SK-N-MC (cell line): ENCODE results near the gene ACTR3C.

ENCODE experiments used
- DNase-seq: peaks from one replicate; pipeline ENCODE4 v3.0.0-alpha.2; 2011; ENCODE audit warnings: low read depth, low spot score
- H3K27ac ChIP-seq: fragments of 200-600 bp; sonication (generic); 2 replicates; pipeline ENCODE4 v1.5.1; 2016; ENCODE audit warnings: mixed run types
- H3K36me3 ChIP-seq: fragments of 200-600 bp; sonication (generic); 2 replicates; pipeline ENCODE4 v1.6.1; 2017; ENCODE audit warnings: antibody characterized with exemption, low read length, mixed read lengths; ENCODE audit not compliant: insufficient read depth
- H3K4me3 ChIP-seq: fragments of 200-600 bp; sonication (generic); 2 replicates; pipeline ENCODE4 v1.5.1; 2016
- H3K9ac ChIP-seq: fragments of 200-600 bp; sonication (generic); 2 replicates; pipeline ENCODE4 v1.8.0; 2017; ENCODE audit warnings: mixed run types, mixed read lengths; ENCODE audit not compliant: insufficient read length
- H3K9me3 ChIP-seq: fragments of 200-600 bp; sonication (generic); 2 replicates; pipeline ENCODE4 v1.6.1; 2017; ENCODE audit warnings: low read depth, mild to moderate bottlenecking, antibody characterized with exemption, low read length, moderate library complexity, mixed read lengths
- EZH2 ChIP-seq: fragments of 200-600 bp; sonication (generic); IDR thresholded peaks from one replicate; pipeline ENCODE4 v1.6.1; 2017; ENCODE audit warnings: antibody characterized with exemption
- FOXP2 ChIP-seq: optimal IDR thresholded peaks from 2 replicates; pipeline ENCODE3; 2011; ENCODE audit warnings: mild to moderate bottlenecking, moderate library complexity; ENCODE audit not compliant: insufficient read depth; ENCODE audit errors: extremely low read length, control extremely low read depth
- POLR2AphosphoS5 ChIP-seq: IDR thresholded peaks from 2 replicates; pipeline ENCODE4 v1.6.1; 2012; ENCODE audit warnings: mild to moderate bottlenecking, low read depth, low read length, borderline replicate concordance

ACTR3C gene

DNA sequence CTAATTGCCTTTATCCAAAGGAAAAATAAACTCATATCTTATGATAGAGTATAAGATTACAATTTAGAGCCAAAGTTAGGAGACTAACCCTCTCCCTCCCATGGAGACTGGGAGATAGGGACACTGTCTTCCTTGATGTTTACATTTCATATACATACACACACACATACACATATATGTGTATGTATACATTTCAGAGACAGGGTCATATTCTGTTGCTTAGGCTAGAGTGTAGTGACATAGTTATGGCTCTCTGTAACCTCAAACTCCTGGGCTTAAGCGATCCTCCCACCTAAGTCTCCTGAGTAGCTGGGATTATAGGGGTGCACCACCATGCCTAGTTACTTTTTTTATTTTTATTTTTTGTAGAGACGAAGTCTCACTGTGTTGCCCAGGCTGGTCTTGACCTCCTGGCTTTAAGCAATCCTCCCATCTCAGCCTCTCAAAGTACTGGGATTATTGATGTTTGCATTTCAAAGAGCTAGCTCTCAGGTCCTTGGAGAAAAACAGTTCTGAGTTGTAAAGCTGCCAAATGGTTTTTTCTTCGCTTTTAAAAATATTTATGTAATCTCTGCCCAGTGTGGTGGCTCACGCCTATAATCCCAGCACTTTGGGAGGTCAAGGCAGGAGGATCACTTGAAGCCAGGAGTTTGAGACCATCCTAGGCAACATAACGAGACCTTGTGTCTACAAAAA is 37.2 kb upstream of the ACTR3C start:
- no peaks in the 10 kb centered on the region for H3K36me3 ChIP-seq
- DNase-seq: no peak
- H3K9me3 ChIP-seq: no peaks in the 10 kb centered on the region
- no peak overlapping the region for H3K27ac ChIP-seq
- no peak overlapping the region for H3K9ac ChIP-seq
- H3K4me3 ChIP-seq: no peak overlapping the region
- TF ChIP-seq POLR2AphosphoS5 (no peak), EZH2 (no peak), FOXP2 (no peak)

DNA sequence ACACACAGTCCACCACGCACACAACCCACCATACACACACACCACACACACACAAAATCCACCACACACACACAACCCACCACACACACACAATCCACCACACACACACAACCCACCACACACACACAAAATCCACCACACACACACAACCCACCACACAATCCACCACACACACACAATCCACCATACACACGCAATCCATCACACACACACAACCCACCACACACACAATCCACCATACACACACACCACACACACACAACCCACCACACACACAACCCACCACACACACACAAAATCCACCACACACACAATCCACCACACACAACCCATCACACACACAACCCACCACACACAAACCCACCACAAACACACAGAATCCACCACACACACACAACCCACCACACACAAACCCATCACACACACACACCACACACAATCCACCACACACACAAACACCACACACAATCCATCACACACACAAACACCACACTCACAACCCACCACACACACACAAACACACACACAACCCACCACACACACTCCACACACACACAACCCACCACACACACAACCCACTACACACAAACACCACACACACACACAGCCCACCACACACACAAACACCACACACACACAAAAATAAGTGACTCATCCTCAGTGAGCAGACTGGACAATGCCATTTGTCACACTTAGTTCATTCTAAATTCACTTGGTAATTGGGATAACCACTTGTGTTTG is 36.4 kb upstream of the ACTR3C start:
- DNase-seq: no peak
- Histone ChIP-seq H3K36me3 (no peaks in the 10 kb centered on the region), H3K27ac (no peak overlapping the region), H3K9me3 (no peaks in the 10 kb centered on the region), H3K4me3 (no peak overlapping the region), H3K9ac (no peak overlapping the region)
- no peak for TF ChIP-seq FOXP2

DNA sequence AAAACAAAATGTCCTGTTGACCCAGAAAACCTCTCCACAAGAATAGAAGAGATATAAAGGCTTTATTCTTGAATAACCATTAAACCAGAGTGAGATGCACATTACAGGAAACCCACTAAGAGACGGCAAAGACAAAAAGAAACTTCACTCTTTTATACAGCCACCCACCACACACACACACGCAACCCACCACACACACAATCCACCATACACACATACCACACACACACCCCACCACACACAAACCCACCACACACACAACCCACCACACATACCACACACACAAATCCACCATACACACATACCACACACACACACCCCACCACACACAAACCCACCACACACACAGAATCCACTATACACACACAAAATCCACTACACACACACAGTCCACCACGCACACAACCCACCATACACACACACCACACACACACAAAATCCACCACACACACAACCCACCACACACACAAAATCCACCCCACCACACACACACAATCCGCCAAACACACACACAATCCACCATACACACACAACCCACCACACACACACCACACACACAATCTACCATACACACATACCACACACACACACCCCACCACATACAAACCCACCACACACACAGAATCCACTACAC is 35.8 kb upstream of the ACTR3C start:
- DNase-seq: no peak
- Histone ChIP-seq H3K4me3 (no peak overlapping the region), H3K36me3 (no peaks in the 10 kb centered on the region), H3K9me3 (no peaks in the 10 kb centered on the region), H3K9ac (no peak overlapping the region), H3K27ac (no peak overlapping the region)
- TF ChIP-seq POLR2AphosphoS5: no peak
- no peak for TF ChIP-seq FOXP2
- TF ChIP-seq EZH2: no peak

DNA sequence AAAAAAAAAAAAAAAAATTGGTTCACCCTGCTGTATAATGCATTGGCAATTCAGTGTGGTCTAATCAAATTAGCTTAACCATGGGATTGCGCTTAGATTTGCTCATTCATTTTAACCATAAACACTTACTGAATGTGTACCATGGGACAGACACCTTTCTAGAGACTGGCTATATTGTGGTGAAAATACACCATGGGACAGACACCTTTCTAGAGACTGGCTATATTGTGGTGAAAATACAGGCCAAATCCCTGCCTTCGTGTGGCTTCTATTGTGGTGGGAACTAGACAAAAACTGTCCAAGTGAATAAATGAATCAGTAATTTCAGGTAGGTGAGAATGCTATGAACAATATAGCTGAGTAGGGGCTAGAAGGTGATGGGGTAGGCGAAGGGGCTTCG is 35.1 kb upstream of the ACTR3C start:
- no peak overlapping the region for H3K27ac ChIP-seq
- no peak overlapping the region for H3K9ac ChIP-seq
- no peak for DNase-seq
- H3K4me3 ChIP-seq: no peak overlapping the region
- no peaks in the 10 kb centered on the region for H3K9me3 ChIP-seq
- TF ChIP-seq EZH2 (no peak), POLR2AphosphoS5 (no peak), FOXP2 (no peak)
- no peaks in the 10 kb centered on the region for H3K36me3 ChIP-seq

DNA sequence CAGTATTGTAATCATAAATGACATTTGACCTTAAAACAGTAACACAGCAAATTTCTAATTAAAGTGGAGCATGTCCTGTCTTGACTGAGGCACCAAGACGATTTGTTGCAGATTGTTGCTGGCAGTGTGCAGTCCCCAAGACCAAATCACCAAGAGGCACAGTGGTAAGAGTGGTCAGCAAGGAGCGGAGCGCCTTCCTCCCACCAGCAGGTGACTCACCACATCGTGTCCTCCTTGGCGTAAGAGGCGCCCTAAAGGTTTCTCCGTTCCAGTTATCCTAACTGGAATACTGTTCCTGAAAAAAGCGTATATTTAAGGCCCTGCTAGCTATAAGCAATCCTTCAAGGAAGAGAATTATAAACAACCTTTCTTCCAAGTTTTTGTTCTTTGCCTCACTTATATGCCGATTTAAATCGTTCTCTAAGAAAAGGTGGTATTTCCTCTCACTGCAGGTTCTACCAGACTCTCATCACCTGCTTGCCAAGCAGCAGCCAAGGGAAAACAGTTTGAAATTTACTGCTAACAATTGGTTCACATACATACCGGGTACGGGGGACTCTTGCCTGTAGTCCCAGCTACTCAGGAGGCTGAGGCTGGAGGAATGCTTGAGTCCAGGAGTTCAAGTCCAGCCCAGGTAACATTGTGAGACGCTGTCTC is 34.6 kb upstream of the ACTR3C start:
- no peak for DNase-seq
- no peaks in the 10 kb centered on the region for H3K36me3 ChIP-seq
- no peak overlapping the region for H3K27ac ChIP-seq
- H3K4me3 ChIP-seq: peak overlapping the region; percentile 72
- no peak overlapping the region for H3K9ac ChIP-seq
- no peaks in the 10 kb centered on the region for H3K9me3 ChIP-seq
- no peak for TF ChIP-seq POLR2AphosphoS5
- TF ChIP-seq FOXP2: no peak
- no peak for TF ChIP-seq EZH2

DNA sequence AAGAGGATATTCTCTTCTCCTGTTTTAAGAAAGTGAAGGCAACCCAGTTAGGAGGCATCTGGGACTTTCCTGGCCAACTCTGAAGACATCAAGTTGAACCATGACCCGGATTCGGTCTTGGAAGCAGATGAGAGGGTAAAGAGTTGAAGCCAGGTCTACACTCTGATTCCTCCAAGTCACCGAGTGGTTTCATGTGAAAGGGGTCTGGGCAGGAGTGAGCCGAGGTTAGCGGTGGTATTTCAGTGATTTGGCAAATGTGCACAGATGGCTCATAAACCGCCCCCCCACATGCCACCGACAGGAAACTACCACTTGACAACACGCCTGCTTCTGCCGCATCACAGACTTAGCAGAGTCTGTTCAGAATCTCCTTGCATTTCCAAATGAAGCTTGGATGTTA is 33.9 kb upstream of the ACTR3C start:
- Histone ChIP-seq H3K4me3 (peak overlapping the region; percentile 72), H3K36me3 (no peaks in the 10 kb centered on the region), H3K9me3 (no peaks in the 10 kb centered on the region), H3K9ac (no peak overlapping the region), H3K27ac (no peak overlapping the region)
- TF ChIP-seq FOXP2: peak; percentile 81
- TF ChIP-seq EZH2: no peak
- no peak for DNase-seq

DNA sequence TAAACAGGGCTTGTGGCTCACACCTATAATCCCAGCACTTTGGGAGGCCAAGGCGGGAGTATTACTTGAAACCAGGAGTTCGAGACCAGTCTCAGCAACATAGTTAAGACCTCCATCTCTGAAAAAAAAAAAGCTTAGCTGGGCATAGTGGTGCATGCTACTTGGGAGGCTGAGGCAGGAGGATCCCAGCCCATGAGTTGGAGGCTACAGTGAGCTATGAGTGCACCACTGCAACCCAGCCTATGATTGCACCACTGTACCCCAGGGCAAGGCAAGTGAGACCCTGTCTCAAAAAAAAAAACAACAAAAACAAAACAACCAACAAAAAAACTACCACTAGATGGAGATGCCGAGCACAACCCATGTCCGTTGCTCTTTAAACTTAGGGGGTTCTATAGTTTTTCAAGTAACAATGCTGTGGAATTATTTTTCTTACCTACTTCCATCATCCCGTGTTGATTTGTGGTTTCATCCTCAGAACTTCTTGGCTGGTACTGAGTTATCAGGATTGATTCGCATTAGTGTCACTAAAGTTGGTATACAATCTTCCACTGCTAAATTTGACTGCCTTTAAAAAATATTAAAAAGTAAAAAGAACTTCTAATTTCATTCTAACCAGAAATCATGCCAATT is 33.0 kb upstream of the ACTR3C start:
- no peak overlapping the region for H3K4me3 ChIP-seq
- TF ChIP-seq POLR2AphosphoS5 (no peak), EZH2 (no peak), FOXP2 (no peak)
- no peak for DNase-seq
- H3K9me3 ChIP-seq: no peaks in the 10 kb centered on the region
- H3K36me3 ChIP-seq: no peaks in the 10 kb centered on the region
- no peak overlapping the region for H3K27ac ChIP-seq
- H3K9ac ChIP-seq: no peak overlapping the region

DNA sequence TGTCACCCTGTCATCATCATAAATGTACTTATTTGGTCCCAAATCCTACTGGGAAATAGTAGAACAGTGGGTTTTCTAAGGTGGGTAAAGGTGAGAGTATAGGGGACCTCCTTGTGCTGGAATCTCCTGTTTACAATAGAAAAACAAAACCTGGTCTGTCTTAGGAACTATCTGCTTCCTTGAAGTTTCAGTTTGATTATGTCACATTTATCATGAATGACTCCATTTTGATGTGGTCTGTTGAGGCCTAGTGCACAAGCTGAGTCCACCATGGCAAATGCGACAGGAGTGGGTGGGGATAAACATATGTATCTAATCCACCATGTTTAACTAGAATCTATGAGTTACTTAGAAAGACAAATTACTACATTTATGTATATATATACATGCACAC is 32.3 kb upstream of the ACTR3C start:
- no peak overlapping the region for H3K9ac ChIP-seq
- TF ChIP-seq POLR2AphosphoS5: no peak
- TF ChIP-seq FOXP2: no peak
- no peak for TF ChIP-seq EZH2
- no peak overlapping the region for H3K27ac ChIP-seq
- no peak overlapping the region for H3K4me3 ChIP-seq
- DNase-seq: no peak
- no peaks in the 10 kb centered on the region for H3K36me3 ChIP-seq
- no peaks in the 10 kb centered on the region for H3K9me3 ChIP-seq
